ENCODE results near the gene LCP2. TPM values are rescaled to one million over a fixed set of nuclear protein-coding genes. Genes with fewer than 3 reads are reported as not detected.

The LCP2 gene
- total RNA-seq, 2 donors from 2014 or later = 282 to 360 TPM

DNA sequence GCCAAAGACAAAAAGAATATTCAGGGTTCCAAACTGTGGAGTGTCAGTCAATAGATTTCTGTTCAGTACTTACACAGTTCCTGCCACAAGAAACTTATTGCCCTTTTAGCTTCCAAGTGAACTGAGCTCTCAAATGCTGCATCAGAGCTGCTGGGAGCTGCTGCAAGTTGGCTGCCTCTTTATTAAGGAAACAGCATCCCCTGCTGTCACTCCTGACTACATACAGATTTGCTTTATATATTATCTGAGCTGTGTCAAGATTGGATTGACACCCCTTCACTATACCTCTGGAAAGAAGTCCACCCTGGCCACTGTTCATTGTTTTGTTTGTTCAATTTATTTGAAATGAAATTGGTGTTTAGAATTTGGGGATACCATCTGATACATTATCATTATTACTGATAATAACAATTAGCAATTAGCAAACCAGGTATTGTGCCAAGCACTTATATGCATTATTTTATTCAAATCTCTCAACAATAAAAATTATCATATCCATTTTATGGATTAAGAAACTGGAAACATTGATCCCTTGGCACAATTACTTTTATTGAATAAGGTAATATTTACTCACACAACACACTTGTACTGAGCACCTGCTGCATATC is 81.2 kb downstream of the LCP2 start:
- Mint-ChIP-seq H3K36me3 (no peaks in the 10 kb centered on the region), H3K4me3 (no peak overlapping the region), H3K27ac (no peak overlapping the region), H3K27me3 (peaks cover 0 to 6% of the 10 kb centered on the region in 2 donors), H3K4me1 (ENCODE audit: low read depth in 2 of 2) (no peaks in the 10 kb centered on the region), H3K9me3 (no peaks in the 10 kb centered on the region)
- ATAC-seq (no peak), DNase-seq (ENCODE audit: low spot score) (no peak)

DNA sequence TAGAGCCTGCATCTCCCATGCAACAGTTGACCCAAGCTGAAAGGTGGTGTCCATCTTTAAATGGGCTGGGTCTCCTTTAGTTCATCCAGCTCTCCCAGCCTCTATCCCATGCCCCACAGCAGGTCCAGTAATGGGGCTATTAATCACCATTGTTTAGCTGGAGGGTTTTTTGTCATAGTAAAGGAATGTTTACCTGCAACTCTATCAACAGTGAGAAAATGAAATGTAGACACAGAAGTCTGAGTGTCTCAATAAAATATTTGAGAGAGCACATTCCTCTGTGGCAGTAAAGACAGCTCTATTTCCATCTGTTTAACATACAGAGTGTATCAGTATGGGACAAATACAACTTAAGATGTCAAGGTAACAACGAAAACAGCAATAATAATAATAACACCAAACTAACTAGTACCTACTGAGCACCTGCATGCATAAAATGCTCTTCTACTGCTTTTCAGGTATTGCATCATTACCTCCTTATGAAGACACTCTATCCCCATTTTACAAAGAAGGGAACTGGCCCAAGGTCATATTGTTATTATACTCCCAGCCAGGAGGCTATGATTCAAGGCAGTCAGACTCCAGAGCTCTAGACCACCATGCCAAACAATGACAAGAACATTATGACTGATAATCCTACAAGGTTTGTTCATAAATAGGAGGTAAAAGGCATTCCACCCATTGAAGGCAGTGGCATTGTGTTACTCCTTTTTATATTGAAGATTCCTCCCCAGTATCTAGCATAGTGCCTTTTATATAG is 85.8 kb downstream of the LCP2 start:
- no peak overlapping the region for H3K4me3 Mint-ChIP-seq
- no peak overlapping the region for H3K27ac Mint-ChIP-seq
- no peak for ATAC-seq
- no peaks in the 10 kb centered on the region for H3K9me3 Mint-ChIP-seq
- H3K4me1 Mint-ChIP-seq (ENCODE audit: low read depth in 2 of 2) = no peaks in the 10 kb centered on the region
- H3K36me3 Mint-ChIP-seq = no peaks in the 10 kb centered on the region
- H3K27me3 Mint-ChIP-seq = peaks cover 10 to 40% of the 10 kb centered on the region in 2 donors
- no peak for DNase-seq (ENCODE audit: low spot score)

DNA sequence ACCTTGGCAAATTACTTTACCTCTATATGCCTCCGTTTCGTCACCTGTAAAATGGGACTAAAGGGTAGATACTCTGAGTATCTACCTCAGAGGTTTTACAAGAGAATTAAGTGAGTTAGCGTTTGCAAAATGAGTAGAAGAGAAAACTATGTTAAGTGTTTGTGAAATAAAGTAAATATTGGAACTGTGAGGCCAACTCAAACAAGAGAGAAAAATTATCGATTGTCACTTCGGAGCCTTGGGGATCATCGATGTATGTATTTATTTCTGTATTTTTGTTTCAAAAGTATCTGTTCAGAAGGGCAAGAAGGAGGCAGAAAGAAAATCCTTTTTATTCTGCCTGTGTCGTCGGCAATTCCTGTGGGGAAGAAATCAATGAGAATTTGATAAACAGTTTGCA is 90.6 kb downstream of the LCP2 start:
- DNase-seq (ENCODE audit: low spot score) (no peak), ATAC-seq (no peak)
- no peak overlapping the region for H3K4me3 Mint-ChIP-seq
- H3K9me3 Mint-ChIP-seq = no peaks in the 10 kb centered on the region
- no peak overlapping the region for H3K27ac Mint-ChIP-seq
- peaks cover 12 to 46% of the 10 kb centered on the region in 2 donors for H3K27me3 Mint-ChIP-seq
- H3K36me3 Mint-ChIP-seq = no peaks in the 10 kb centered on the region
- no peaks in the 10 kb centered on the region for H3K4me1 Mint-ChIP-seq (ENCODE audit: low read depth in 2 of 2)

DNA sequence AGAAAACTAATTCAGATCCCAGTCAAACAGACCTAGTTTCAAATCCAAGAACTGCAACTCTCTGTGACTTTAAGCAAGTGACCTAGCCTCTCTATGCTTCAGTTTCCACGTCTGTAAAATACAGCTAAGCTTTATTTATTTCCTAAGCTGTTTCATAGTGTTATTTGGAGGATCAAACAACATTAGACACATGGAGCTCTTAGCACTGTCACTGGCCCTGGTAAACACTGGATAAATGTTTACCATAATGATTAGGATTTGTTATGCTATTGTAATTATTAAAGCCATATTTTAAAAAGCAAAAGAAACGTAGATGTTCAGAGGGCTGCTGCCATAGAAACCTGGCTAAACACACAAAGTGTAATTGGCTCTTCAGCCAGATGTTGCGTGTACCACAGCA is 91.4 kb downstream of the LCP2 start:
- no peak overlapping the region for H3K27ac Mint-ChIP-seq

DNA sequence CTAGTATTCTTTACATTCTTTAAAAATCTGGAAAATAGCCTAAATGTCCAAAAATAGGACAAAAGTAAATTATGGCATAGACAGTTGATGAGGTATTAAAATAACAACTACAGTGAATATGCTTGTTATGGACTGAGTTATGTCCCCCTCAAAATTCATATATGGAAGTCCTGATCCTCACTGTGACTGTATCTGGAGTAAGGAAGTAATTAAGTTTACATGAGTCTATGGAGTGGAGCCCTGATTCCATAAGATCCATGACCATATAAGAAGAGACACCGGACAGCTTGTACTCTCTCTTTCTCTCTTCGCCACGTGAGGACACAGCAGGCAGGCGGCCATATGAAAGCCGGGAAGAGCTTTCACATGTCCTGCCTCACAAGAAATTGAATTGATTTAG is 93.4 kb downstream of the LCP2 start:
- no peaks in the 10 kb centered on the region for H3K36me3 Mint-ChIP-seq
- H3K4me3 Mint-ChIP-seq = no peak overlapping the region
- no peak overlapping the region for H3K27ac Mint-ChIP-seq
- no peaks in the 10 kb centered on the region for H3K9me3 Mint-ChIP-seq
- DNase-seq (ENCODE audit: low spot score) (no peak), ATAC-seq (no peak)
- H3K4me1 Mint-ChIP-seq (ENCODE audit: low read depth in 2 of 2) = no peaks in the 10 kb centered on the region
- H3K27me3 Mint-ChIP-seq = peaks cover 5 to 28% of the 10 kb centered on the region in 2 donors

More for the DNA sequence above, 91.4 kb downstream of the LCP2 start:
- Mint-ChIP-seq H3K27me3 (peaks cover 12 to 46% of the 10 kb centered on the region in 2 donors), H3K4me1 (ENCODE audit: low read depth in 2 of 2) (no peaks in the 10 kb centered on the region), H3K4me3 (no peak overlapping the region), H3K9me3 (no peaks in the 10 kb centered on the region), H3K36me3 (no peaks in the 10 kb centered on the region)
- DNase-seq (ENCODE audit: low spot score) (no peak), ATAC-seq (no peak)

DNA sequence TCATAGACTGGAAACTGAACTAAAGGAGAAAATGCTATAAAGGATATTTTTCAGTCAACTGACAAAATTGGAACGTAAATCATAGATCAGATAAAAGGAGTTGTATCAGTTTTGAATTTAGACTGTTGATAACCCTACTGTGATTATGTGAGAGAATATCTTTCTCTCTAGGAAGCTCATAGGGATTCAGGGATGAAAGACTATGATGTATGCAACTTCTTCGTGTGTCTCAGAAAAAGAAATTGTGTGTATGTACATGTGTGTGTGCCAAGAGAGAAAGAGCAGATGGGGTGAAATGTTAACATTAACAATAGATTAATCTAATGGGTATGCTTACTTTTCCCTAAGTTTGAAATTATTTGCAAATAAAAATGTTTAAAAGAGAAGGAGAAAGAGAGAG is 95.5 kb downstream of the LCP2 start:
- Mint-ChIP-seq H3K27ac (no peak overlapping the region), H3K27me3 (peaks cover 2 to 20% of the 10 kb centered on the region in 2 donors)

DNA sequence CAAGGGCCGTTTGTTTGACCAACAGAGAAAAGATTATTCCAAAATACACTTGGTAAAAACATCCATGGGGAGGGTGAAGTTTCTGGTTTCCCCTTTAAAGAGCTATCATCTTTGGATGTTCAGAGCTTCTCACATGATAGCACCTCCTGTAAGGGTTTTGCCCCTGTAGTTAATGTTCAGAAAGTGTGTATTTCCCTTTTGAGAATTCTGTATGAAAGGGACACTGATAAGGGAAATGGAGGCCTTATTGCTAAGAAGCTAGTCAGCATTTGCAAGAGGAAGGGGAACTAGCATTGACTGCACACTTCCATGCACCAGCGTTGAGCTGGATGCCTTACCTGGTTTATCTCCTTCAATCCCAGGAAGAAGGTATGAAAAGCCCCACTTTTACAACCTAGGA is 96.3 kb downstream of the LCP2 start:
- no peak for DNase-seq (ENCODE audit: low spot score)
- Mint-ChIP-seq H3K27me3 (peaks cover 2 to 20% of the 10 kb centered on the region in 2 donors), H3K4me1 (ENCODE audit: low read depth in 2 of 2) (no peaks in the 10 kb centered on the region), H3K4me3 (no peak overlapping the region), H3K36me3 (no peaks in the 10 kb centered on the region), H3K9me3 (no peaks in the 10 kb centered on the region), H3K27ac (no peak overlapping the region)
- no peak for ATAC-seq

More for the DNA sequence above, 95.5 kb downstream of the LCP2 start:
- no peak overlapping the region for H3K4me3 Mint-ChIP-seq
- no peaks in the 10 kb centered on the region for H3K4me1 Mint-ChIP-seq (ENCODE audit: low read depth in 2 of 2)
- no peaks in the 10 kb centered on the region for H3K9me3 Mint-ChIP-seq
- ATAC-seq (no peak), DNase-seq (ENCODE audit: low spot score) (no peak)
- no peaks in the 10 kb centered on the region for H3K36me3 Mint-ChIP-seq

DNA sequence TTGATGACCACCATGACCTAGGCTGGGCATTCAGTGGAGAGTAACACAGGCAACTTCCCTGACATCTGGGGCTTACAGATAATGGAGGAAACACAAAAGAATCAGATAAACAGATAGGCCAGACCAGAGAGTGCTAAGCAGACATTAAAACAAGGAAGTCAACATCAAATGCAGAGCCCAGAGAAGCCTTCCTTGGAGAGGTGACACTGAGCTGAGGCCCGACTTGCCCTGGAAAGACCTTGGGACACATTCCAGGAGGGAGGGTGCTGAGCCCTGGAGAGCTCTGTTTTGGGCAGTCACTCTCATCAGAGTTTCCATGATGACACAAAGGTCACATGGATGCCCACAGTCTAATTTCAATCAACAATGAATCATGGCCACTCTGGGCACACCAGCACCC is 96.7 kb downstream of the LCP2 start:
- H3K4me3 Mint-ChIP-seq = no peak overlapping the region
- H3K9me3 Mint-ChIP-seq = no peaks in the 10 kb centered on the region
- H3K36me3 Mint-ChIP-seq = no peaks in the 10 kb centered on the region
- ATAC-seq = no peak
- no peak for DNase-seq (ENCODE audit: low spot score)
- H3K27ac Mint-ChIP-seq = no peak overlapping the region
- H3K4me1 Mint-ChIP-seq (ENCODE audit: low read depth in 2 of 2) = no peaks in the 10 kb centered on the region
- peaks cover 2 to 21% of the 10 kb centered on the region in 2 donors for H3K27me3 Mint-ChIP-seq

Other genes with a start within 250 kb of the LCP2 start
- under 1 TPM; 0.25 to 0.64 TPM for gene FOXI1, start 191.9 kb downstream of the LCP2 start, total RNA-seq
- gene C5orf58, start 64.8 kb downstream of the LCP2 start, total RNA-seq = not detected
- not detected for gene KCNMB1, start 91.6 kb upstream of the LCP2 start, total RNA-seq
- gene KCNIP1, start 206.2 kb upstream of the LCP2 start, total RNA-seq = not detected